HEK293T (cell line): Measurements from ENCODE around the gene ATG7.

ENCODE experiments used
- ARNT ChIP-seq: fragments of 450-650 bp; IDR thresholded peaks from 2 replicates; pipeline ENCODE4 v1.6.1; 2017; ENCODE audit warnings: mild to moderate bottlenecking
- BHLHE40 ChIP-seq: fragments of 450-650 bp; IDR thresholded peaks from 2 replicates; pipeline ENCODE4 v1.6.1; 2016; ENCODE audit warnings: mild to moderate bottlenecking, moderate library complexity, borderline replicate concordance
- CTBP1 ChIP-seq: fragments of 450-650 bp; IDR thresholded peaks from 2 replicates; pipeline ENCODE4 v1.6.1; 2016; ENCODE audit warnings: borderline replicate concordance
- ELF4 ChIP-seq: fragments of 450-650 bp; IDR thresholded peaks from 2 replicates; pipeline ENCODE4 v1.6.1; 2017; ENCODE audit warnings: antibody characterized with exemption
- FOXA1 ChIP-seq: fragments of 450-650 bp; IDR thresholded peaks from 2 replicates; pipeline ENCODE4 v1.6.1; 2016; ENCODE audit warnings: mild to moderate bottlenecking
- FOXM1 ChIP-seq: fragments of 450-650 bp; IDR thresholded peaks from 2 replicates; pipeline ENCODE4 v1.6.1; 2017; ENCODE audit warnings: mild to moderate bottlenecking, borderline replicate concordance
- HDGF ChIP-seq: fragments of 450-650 bp; IDR thresholded peaks from 2 replicates; pipeline ENCODE4 v1.6.1; 2017; ENCODE audit warnings: antibody characterized with exemption, borderline replicate concordance
- L3MBTL2 ChIP-seq: fragments of 450-650 bp; conservative IDR thresholded peaks from 2 replicates; pipeline ENCODE4 v1.6.1; 2016; ENCODE audit warnings: mild to moderate bottlenecking
- NFRKB ChIP-seq: fragments of 450-650 bp; IDR thresholded peaks from 2 replicates; pipeline ENCODE4 v1.6.1; 2016; ENCODE audit warnings: mild to moderate bottlenecking, moderate library complexity
- SP1 ChIP-seq: fragments of 450-650 bp; IDR thresholded peaks from 2 replicates; pipeline ENCODE4 v1.6.1; 2017
- SUZ12 ChIP-seq: fragments of 450-650 bp; IDR thresholded peaks from 2 replicates; pipeline ENCODE4 v1.6.1; 2016; ENCODE audit warnings: mild to moderate bottlenecking
- TARDBP ChIP-seq: fragments of 450-650 bp; IDR thresholded peaks from 2 replicates; pipeline ENCODE4 v1.6.1; 2016
- TF ChIP-seq, protein P1 (sequence below): fragments of 450-650 bp; IDR thresholded peaks from 2 replicates; pipeline ENCODE4 v1.6.1; 2016

DNA sequence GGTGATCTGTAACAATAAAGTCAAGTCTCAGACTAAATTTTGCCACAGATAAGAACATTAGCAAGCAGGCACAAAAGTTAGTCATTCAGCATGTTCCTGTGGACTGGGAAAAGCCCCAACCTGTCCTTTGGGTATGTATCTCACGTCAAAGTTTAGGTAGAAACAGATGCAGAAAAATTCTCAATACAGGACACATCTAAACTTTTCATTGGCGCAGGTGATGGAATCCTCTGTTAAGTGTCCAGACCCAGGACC, 120.6 kb downstream of the ATG7 start:
- TF ChIP-seq SP1 (no peak), SUZ12 (no peak), L3MBTL2 (no peak), CTBP1 (no peak), HDGF (no peak), ELF4 (no peak), FOXM1 (no peak), BHLHE40 (no peak), FOXA1 (no peak), ARNT (no peak), TARDBP (no peak), NFRKB (no peak)
- TF ChIP-seq, protein P1, sequence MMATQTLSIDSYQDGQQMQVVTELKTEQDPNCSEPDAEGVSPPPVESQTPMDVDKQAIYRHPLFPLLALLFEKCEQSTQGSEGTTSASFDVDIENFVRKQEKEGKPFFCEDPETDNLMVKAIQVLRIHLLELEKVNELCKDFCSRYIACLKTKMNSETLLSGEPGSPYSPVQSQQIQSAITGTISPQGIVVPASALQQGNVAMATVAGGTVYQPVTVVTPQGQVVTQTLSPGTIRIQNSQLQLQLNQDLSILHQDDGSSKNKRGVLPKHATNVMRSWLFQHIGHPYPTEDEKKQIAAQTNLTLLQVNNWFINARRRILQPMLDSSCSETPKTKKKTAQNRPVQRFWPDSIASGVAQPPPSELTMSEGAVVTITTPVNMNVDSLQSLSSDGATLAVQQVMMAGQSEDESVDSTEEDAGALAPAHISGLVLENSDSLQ, result no peak
